HG03025 (cell line): ENCODE data around the gene PARD3B.

Experiments used
- ATAC-seq: cut with Tn5 transposase; IDR thresholded peaks from one replicate; pipeline ENCODE4 v1.9.1; 2021; ENCODE audit warnings: mild to moderate bottlenecking, moderate library complexity; ENCODE audit not compliant: unreplicated experiment, low FRiP score

Gene PARD3B

DNA sequence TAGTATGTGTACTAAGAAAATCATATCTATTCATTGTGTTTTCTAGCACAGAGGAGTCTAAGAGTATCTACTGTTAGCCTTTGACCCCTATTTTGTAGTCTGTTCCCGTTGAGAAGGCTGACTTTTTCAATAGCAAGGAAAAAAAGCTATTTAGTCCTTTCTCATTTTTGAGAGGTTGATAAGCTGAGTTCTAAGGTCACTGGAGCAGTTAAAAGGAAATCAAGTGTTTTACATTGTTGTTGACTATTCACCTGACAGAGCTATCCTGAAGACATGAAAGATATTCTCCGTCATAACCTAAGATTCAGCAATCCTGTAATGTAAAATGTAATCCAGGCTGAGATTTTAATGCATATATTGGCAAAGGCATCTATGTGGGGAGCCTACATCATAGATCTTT lies 856.7 kb downstream of the PARD3B start:
- ATAC-seq: no peak

DNA sequence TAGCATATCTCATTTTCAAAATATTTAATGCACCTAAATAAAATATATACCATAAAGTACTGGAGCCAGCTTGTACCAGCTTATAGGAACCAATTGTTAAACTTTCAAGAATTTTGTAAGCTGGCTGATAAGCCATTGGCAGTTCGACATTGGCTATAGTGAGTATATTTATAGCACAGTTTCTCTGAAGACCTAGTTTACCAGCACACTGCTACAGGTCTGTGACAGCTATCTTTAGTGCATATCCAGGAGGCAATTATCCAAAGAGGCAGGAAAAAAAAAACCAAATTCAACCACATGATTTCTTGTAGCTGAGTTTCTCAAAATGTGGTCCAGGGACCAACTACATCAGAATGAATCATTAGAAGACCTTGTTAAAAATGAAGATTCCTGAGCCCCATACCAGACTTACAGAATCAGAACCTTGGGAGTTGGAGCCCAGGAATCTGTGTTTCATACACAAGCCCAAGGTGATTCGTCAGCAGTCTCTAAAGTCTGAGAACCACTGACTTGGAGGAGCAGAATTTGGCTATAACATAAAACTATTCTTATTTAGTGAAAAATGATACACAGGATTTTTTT lies 858.1 kb downstream of the PARD3B start:
- no peak for ATAC-seq

DNA sequence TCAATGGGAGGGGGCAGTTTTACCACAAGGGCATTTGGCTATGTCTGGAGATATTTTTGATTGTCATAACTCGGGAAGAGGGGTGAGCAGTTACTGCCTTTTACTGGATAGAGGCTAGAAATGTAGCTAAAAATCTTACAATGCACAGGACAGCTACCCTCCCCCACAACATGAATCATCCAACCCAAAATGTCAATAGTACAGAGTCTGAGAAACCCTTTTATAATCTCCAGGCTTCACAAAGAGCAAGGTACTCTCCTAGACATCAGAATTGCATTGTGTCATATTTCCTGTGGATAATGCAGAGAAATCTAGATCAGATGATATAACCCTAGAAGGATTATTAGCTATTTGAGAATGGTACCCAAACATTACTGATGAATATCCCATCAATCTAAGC lies 859.9 kb downstream of the PARD3B start:
- ATAC-seq: no peak

DNA sequence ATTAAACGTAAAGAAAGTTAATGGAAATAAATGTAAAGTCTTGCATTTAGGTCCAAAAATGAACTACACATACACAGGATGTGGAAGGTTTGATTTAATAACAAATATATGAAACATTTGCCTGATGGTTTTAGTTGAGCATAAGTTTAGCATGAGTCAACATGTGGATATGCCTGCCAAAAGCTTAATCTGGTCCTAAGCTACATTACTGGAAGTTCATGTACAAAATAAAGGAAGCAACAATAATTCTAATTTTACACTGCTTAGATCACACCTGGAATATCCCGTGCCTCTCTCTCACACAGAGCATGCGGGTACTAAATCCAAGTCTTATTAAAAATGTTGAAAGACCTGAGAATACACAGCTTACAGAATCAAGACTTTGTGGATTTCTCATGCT lies 860.5 kb downstream of the PARD3B start:
- ATAC-seq: no peak

DNA sequence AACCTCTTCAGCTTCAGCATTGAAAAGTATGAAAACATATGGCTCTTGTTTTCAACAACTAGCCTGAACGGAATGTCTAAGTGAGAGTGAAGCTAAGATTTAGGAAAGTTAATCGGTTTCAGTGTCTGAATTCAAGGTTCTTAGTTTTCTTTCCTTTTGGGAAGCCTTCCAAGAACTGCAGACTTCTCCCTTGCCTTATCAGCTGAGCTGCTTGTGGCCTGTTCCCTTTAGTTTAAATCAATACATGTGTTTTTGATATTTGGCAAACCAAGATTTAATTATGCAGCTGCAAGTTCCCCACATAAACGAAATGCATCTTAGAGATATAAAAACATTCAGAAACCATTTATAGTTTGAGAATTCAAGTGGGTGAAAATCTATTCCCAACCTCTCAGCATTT lies 862.7 kb downstream of the PARD3B start:
- ATAC-seq: no peak

DNA sequence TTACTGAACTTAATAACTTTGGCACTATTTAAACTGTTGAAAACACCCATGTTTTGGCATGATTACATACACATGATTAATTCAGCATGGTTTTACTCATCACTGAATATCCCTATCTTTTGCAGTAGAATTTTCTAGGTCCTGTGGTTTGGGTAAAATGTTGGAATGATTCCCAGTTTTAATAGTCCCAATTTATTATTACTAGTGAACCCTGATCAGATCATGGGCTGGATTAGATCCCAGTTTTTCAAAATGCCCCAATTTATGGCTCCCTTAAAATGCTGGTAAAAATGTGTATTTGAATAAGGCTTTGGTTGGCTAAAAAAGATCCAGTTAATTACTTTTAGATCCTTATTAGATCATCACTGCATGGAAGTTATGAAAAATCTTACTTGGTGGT lies 863.4 kb downstream of the PARD3B start:
- no peak for ATAC-seq

DNA sequence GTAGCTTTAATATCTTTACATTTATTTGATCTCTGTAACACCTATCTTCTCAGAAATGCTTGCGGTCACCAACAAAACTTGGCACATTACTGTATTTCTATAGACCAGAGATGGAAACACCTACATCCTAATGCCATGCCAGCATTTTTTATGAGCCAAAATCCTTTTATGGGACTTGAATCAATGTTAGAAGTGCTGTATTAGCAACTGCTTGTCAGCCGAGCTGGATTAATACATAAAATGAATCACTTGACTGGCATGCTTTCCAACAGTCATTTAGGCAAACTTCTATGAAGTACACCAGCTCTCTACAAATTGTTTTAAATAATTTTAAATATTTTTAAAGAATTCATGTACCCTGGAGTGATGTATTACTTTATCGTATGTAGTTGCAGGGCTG lies 864.1 kb downstream of the PARD3B start:
- ATAC-seq: no peak

DNA sequence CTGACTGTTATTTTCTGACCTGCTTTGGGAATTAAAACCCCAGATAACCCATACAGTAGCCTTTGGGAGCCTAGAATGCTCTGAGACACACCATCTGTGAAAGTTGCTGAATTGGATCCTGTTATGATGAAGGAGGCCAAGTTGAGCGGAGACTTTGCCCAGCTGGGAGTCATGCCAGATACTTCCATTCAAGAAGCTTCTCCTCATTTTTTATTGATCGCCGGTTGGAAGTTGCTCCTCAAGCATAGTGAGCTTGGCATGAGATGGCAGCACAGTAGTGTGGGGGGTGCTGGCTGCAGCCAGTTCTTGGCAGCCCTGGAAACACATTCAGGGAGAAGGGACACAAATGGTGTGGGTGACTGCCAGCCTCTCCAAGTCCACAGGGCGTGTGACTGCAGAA lies 866.3 kb downstream of the PARD3B start:
- ATAC-seq: no peak

DNA sequence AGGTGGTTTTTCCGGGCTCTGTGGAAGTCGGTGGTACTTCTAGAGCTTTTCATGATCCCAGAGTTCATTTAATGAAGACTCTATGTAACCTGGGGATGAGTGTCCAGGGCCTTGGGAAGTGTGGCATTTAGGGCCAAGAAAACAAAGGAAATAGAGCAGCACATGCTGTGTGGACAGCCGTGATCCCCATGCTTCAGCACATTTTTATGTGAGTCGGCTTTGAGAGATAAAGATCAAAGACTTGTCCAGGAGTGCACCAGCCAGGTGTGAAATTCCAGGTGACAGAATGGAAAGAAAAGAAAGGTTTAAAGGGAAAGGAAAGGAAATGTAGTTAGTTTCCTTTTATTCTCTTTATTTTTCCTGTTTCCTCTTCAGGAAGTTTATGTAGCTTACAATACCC lies 879.1 kb downstream of the PARD3B start:
- ATAC-seq: no peak

DNA sequence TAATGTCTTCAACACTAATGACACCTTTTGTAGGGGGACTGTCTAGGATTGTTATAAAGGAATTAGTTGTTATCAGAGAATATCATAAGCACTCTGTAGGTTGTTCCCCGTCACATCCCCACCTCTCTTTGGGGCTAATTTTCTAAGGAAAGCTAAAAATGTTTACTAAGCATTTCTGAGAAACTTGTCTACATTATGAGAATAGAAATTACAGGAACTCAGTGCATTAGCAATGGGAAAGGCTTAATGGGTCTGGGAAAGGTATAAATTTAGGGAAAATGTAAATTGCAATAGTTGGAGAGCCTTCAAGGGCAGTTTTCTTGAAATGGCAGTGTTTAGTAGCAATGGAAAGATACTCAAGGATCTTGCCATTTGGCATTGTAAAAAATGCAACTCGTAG lies 879.8 kb downstream of the PARD3B start:
- no peak for ATAC-seq

DNA sequence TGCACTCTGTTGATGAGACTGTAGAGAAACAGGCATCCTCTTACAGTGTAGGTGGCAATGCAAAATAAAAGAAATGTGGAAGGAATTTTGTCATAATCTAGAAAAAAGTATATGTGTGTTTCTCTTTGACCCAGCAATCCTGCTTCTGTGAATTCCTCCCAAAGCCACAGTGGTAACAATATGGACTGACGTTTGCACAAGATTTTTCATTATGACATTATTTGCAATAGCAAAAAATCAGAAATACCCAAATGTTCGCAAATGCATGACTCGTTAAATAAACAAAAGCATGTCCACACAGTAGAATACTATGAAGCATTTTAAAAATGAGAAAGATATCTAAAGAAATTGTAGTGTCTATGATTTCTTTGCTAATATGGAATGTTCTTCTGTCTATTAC lies 881.8 kb downstream of the PARD3B start:
- ATAC-seq: no peak

DNA sequence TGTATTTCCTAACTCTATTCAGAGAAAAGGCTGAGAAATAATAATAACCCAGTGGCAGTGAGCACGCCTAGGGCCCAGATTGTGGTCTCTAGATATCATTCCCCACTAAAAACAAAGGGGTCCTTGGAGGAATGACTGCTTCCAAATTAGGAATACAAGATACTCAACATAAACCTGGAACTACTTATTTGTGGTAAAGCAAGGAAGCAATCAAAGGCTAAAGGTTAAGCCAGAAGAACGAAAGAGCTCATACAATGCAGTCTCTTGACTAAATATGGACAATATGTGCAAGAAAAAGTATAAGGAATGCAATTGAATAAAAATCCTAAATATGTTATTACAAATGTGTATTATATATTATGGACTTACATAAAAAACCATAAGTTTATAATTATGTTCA lies 883.5 kb downstream of the PARD3B start:
- no peak for ATAC-seq

DNA sequence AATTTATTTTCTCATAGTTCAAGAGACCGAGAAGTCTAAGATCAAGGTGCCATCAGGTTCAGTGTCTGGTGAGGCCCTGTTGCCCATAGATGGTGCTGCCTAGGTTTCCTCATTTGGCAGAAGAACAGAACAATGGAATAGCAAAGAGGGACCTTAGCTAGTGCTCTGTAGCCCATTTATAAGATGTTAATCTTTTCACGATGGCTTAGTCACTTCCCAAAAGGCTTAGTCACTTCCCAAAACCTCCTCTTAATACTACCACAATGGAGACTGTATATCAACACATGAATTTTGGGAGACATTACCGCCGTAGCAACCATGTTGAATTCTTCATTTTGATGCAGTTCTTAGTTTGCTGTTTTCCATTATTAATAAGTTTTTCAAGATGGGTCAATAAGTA lies 890.7 kb downstream of the PARD3B start:
- ATAC-seq: no peak

DNA sequence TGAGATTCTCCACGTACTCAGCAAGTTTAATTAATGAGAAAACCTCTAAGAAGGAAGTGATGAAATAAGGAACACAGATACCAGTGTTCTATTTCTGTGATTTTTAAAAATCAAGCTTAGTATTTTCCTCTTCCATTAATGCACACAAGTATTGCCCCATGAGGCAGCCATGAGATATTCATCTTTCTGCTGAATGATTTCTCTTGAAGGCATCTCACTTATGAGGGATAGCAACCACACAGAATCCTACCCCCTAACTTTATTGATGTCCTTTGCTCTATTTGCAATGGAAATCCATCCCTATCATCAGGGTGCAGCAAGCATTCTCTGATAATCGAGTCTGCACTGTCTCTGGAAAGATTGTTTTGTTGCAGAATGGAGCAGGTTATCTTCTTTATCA lies 893.0 kb downstream of the PARD3B start:
- no peak for ATAC-seq

DNA sequence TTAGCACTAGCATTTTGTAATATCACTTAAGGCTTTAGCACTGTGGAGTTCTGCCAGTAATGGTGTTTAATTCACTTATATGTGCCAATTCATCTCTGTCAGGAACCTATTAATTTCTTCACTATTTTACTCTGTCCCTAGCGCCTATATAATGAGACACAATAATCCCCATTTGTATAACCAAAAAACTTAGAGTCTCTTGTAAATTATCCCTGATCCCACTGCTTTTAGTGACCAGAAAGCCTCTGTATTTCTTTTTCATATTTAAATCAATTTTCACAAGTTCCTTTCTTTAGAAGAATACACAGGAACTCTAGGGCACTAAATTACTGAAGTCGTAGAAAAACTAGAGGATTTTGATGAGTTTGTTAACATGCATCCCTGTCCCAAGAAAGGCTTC lies 894.3 kb downstream of the PARD3B start:
- no peak for ATAC-seq

DNA sequence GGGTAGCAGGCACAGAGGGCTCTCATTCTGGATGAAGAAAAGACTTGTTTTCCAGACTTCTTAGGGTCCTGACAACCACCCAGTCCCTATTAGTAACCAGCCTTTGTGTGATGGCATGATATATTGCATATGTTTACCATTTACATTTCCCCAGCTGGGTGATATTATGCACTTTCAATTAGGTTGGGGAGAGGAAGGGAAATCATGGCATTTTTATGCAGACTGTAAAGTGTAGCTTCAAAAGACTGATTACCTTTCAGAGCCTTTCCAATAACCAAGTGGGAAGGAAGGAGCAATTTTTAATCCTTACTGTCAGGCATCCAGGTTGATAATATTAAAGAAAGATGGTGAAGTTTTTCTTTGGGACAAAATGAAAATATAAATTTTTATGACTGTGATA lies 896.2 kb downstream of the PARD3B start:
- ATAC-seq: no peak

DNA sequence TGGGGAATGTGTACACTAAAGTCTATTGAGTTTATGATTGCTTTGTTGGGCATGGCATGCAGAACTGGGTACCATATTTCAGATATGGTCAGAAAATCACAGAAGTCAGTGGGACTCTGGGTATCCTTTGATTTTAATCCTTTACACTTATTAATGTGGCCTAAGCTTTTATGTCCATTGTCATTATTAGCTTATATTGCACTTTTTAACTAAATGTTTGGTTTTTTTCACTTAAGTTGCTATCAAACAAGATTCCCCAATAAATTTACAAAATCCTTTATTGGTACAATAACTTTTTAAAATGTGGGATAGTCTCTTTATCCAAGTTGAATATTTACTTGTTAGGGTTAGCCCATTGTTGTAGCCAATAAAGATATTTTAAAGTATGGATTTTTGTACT lies 902.9 kb downstream of the PARD3B start:
- no peak for ATAC-seq

DNA sequence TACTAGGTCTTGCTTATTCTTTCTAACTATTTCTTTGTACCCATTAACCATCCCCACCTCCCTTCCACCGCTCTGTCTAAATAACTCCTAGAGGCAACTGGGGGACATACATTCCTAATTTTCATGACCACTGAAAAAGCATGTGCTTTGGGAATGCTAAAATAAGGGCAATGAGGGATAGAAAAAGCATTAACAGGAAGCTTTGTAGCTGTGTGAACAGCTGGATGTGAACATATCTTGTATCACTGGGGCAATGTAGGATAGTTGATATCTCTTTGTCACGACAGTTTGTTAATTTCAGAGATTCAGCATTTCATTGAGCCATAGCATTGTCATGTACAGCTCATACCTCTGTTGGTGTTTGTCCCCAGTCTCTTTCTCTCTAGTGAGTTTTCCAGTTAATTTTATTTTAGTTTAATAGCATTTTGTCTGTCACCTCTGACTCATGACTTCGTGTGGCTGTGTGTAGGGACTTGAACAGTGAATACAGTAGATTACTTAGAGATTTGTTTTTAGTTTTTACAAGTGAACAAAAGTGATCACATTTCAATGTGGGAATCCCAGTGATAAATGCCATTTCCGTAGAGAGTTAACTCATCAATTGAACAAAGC lies 906.7 kb downstream of the PARD3B start:
- ATAC-seq: no peak

DNA sequence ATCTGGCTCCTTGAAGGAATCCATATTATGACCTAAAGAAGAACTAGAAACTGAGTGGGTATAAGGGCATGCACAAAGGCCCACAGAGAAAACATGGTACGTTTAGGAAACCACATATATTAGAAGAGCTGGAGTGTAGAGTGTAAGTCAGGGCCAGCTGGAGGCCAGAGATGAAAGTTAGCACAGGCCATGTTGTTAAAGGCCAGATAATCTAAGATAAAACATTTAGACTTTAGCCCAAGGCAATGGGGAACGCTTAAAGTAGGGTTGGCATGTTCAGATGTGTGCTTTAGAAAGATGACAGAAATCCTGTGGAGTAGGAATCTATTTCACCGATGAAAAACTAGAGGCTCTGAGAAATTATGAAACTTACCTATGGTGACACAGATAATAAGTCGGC lies 907.9 kb downstream of the PARD3B start:
- ATAC-seq: no peak

DNA sequence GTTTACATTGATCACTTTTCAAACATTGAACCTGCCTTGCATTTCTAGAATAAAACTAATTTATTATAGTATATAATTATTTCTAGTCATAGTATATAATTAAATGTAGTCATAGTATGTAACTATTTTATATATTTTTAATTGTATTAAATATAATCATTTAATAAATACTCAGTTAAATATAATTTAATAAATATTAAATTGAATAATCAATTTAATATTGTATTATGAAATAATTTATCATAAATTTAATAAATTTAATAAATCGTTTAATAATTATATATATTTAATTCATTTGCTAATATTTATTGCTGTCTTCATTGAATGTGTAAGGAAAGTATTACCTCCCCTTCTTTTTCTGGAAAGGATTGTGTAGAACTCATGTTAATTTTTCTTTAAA lies 911.4 kb downstream of the PARD3B start:
- ATAC-seq: no peak

DNA sequence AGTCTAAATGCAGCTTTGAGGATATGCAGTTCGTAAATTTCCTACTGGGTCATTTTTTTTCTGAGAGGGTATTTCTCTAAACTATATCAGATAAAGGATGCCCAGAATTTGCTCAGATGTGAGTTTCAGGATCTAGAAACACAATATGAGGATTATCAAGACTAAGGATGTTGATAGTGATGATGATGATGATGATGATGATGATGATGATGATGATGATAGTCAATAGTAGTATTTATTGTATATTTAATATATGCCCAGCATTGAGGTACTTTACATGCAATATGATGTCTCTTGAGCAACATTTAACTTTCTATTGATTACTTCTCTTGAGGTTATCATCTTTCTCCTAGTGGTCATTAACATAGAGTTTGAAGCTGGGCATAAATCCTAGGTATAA lies 914.9 kb downstream of the PARD3B start:
- ATAC-seq: no peak

DNA sequence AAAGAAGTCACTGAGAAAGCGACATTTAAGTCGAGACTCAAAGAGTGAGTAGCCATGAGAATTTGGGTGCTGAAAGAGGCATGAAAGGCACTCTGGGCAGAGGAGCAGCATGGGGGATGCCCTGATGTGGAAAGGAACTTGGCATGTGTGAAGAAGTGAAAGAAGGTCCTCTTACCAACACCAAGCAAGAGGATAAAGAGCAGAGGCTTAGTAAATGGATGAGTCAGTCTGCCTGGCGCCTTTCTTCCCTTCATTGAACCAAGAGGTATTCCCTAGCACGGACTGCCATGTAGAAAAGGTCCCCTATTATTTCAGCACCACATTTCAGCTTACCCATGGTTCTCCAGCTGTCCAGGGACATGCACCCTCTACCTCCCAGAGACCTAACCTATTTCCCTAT lies 915.9 kb downstream of the PARD3B start:
- ATAC-seq: no peak
